Natural killer cell (primary cell): Measurements from ENCODE around the gene EPX. TPM values are rescaled to one million over a fixed set of nuclear protein-coding genes. Genes with fewer than 3 reads are reported as not detected.

Source experiments
- ATAC-seq, 3 donors: fragments of 150-1000 bp in 2 of 3; fragments of 200-7000 bp in 1 of 3; cut with Tn5 transposase; 1 replicate in 1 of 3; 2 replicates in 2 of 3; pipeline ENCODE4 v1.10.0; 2021; ENCODE audit warnings: mild to moderate bottlenecking in 2 of 3, moderate library complexity in 2 of 3
- DNase-seq, 2 donors: peaks; one replicate each; pipeline versions ENCODE4 v3.0.0 to v3.0.0-alpha.2; 2013 to 2021; ENCODE audit warnings: mixed read lengths in 1 of 2
- H3K27ac ChIP-seq: one replicate; pipeline ENCODE4 v1.5.1; 2013; ENCODE audit warnings: mild to moderate bottlenecking, low read length
- H3K27me3 ChIP-seq: one replicate; pipeline ENCODE4 v1.6.1; 2013; ENCODE audit warnings: low read length; ENCODE audit not compliant: control insufficient read depth, insufficient read depth
- H3K36me3 ChIP-seq: one replicate; pipeline ENCODE4 v1.6.1; 2013; ENCODE audit warnings: low read length; ENCODE audit not compliant: control insufficient read depth, insufficient read depth
- H3K4me1 ChIP-seq: one replicate; pipeline ENCODE4 v1.6.1; 2013; ENCODE audit warnings: low read length; ENCODE audit not compliant: control insufficient read depth, insufficient read depth
- H3K4me3 ChIP-seq: one replicate; pipeline ENCODE4 v1.5.1; 2013; ENCODE audit warnings: low read length
- H3K9me3 ChIP-seq: one replicate; pipeline ENCODE4 v1.6.1; 2013; ENCODE audit warnings: low read length; ENCODE audit not compliant: control insufficient read depth, insufficient read depth
- H3K27ac Mint-ChIP-seq, 2 donors: one replicate each; pipeline ENCODE4 v1.8.0; 2022; ENCODE audit warnings: mild to moderate bottlenecking in 2 of 2, mixed read lengths in 2 of 2, moderate library complexity in 1 of 2
- H3K27me3 Mint-ChIP-seq, 2 donors: one replicate each; pipeline ENCODE4 v1.8.0; 2022; ENCODE audit warnings: low read depth in 2 of 2, mixed read lengths in 2 of 2
- H3K36me3 Mint-ChIP-seq: one replicate; pipeline ENCODE4 v1.8.0; 2022; ENCODE audit warnings: mixed read lengths
- H3K4me1 Mint-ChIP-seq, 2 donors: one replicate each; pipeline ENCODE4 v1.8.0; 2022; ENCODE audit warnings: mixed read lengths in 2 of 2
- H3K4me3 Mint-ChIP-seq: one replicate; pipeline ENCODE4 v1.8.0; 2022; ENCODE audit warnings: mild to moderate bottlenecking, moderate library complexity, mixed read lengths
- H3K9me3 Mint-ChIP-seq, 2 donors: one replicate each; pipeline ENCODE4 v1.8.0; 2022; ENCODE audit warnings: mixed read lengths in 2 of 2
- WGBS: methylation state at CpG from one replicate; pipeline ENCODE4 v1.1.7; 2013; ENCODE audit warnings: missing lambda C conversion rate; ENCODE audit not compliant: insufficient coverage; 5-methylcytosine and 5-hydroxymethylcytosine counted together
- intact Hi-C: fragments of 100-400 bp; cut with micrococcal nuclease; formaldehyde crosslinking; loops from one replicate; pipeline ENCODE4 v1.14.2; 2022
- total RNA-seq, 4 donors: library from RNA; stranded (reverse); fragments of 120-200 nt in 1 of 4; gene quantifications; one replicate each; pipeline versions ENCODE4 v1.2.3 to v1.2.4, GENCODE V29; 2013 to 2022
- TF ChIP-seq, protein P1 (sequence below): fragments of 200-600 bp; IDR thresholded peaks from one replicate; pipeline ENCODE4 v1.8.0; 2022; ENCODE audit warnings: antibody characterized with exemption

Gene EPX
- total RNA-seq, 3 donors from 2014 or later (not counting 1 experiment from before 2014, with no cell fraction given): not detected

DNA sequence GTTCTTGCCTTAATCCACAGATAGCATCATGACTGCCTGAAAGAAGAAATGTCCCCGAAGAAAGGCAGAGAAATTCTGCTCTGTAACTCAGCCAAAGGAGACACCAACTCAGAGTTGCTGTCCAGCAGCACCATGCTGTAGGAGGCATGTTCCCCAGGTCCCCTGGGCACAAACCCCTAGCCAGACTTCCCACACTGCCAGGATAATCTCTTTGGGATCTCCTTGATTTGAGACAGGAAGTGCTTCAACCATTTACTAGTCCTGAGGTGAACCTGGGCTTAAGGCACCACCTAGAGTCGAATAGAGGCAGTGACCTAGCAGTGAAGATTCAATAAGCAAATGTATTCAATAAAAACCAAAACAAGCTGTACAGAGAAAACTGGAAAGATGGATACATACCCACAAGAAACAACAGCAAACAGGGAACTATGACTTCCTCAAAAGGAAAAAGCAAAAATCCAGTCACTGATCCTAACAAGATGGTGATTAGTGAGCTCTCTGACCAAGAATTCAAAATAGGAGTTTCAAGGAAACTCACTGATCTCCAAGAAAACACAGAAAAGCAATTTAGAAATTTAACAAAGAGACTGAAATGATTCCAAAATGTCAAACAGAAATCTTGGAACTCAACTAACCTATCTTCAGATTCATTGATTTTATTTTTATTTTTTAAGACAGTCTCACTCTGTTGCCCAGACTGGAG is 20.0 kb upstream of the EPX start:
- H3K4me3 Mint-ChIP-seq: peak overlapping the region; percentile 35
- intact Hi-C loops: loop anchor here (1.0 kb wide), 2 partner anchors 50 to 165 kb away; partner anchors contain the start of gene SRSF1
- TF ChIP-seq, protein P1, sequence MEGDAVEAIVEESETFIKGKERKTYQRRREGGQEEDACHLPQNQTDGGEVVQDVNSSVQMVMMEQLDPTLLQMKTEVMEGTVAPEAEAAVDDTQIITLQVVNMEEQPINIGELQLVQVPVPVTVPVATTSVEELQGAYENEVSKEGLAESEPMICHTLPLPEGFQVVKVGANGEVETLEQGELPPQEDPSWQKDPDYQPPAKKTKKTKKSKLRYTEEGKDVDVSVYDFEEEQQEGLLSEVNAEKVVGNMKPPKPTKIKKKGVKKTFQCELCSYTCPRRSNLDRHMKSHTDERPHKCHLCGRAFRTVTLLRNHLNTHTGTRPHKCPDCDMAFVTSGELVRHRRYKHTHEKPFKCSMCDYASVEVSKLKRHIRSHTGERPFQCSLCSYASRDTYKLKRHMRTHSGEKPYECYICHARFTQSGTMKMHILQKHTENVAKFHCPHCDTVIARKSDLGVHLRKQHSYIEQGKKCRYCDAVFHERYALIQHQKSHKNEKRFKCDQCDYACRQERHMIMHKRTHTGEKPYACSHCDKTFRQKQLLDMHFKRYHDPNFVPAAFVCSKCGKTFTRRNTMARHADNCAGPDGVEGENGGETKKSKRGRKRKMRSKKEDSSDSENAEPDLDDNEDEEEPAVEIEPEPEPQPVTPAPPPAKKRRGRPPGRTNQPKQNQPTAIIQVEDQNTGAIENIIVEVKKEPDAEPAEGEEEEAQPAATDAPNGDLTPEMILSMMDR: peak; percentile 67
- no peaks in the 10 kb centered on the region for H3K9me3 Mint-ChIP-seq
- no peaks in the 10 kb centered on the region for H3K9me3 ChIP-seq
- no peak overlapping the region for H3K27ac ChIP-seq
- H3K36me3 Mint-ChIP-seq: no peaks in the 10 kb centered on the region
- H3K4me1 Mint-ChIP-seq: peaks cover 36 to 41% of the 10 kb centered on the region in 2 donors
- 46% methylated on average over 2 of the region's 2 CpGs for WGBS
- H3K36me3 ChIP-seq: no peaks in the 10 kb centered on the region
- H3K27me3 ChIP-seq: no peaks in the 10 kb centered on the region
- H3K4me3 ChIP-seq: no peak overlapping the region
- peaks cover 30% of the 10 kb centered on the region for H3K4me1 ChIP-seq
- peak overlapping the region; percentile 81 to 85 for H3K27ac Mint-ChIP-seq
- DNase-seq (peak in 1 of 2 donors; percentile 82), ATAC-seq (peak; percentile 76 to 87 (median 86))
- peaks cover 4 to 18% of the 10 kb centered on the region in 2 donors for H3K27me3 Mint-ChIP-seq

DNA sequence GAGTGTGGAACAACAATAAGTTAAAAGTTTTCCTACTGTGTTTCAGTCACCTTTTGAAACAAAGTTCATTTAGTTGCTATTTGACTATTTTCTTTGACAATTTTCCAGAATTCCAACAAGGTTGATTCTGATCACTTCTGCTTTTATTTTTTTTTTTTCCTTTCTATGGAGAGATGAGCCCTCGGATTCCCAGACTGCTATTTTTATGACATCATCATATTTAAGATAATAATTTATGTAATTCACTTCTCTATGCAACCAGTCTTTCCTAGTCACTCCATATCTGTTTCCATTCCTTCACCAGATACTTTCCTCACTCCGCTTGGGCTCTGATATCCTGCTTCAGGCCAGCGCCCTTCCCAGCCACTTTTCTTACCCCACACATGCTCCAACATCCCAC is 17.7 kb upstream of the EPX start:
- peaks cover 27 to 29% of the 10 kb centered on the region in 2 donors for H3K4me1 Mint-ChIP-seq
- peaks cover 4 to 18% of the 10 kb centered on the region in 2 donors for H3K27me3 Mint-ChIP-seq
- Histone ChIP-seq H3K4me1 (peaks cover 20% of the 10 kb centered on the region), H3K27me3 (no peaks in the 10 kb centered on the region), H3K4me3 (no peak overlapping the region), H3K36me3 (no peaks in the 10 kb centered on the region), H3K27ac (no peak overlapping the region), H3K9me3 (no peaks in the 10 kb centered on the region)
- no peak overlapping the region for H3K4me3 Mint-ChIP-seq
- H3K27ac Mint-ChIP-seq: no peak overlapping the region
- DNase-seq: no peak
- WGBS: 69% methylated on average over 2 of the region's 3 CpGs
- TF ChIP-seq, protein P1: no peak
- H3K36me3 Mint-ChIP-seq: no peaks in the 10 kb centered on the region
- no peaks in the 10 kb centered on the region for H3K9me3 Mint-ChIP-seq
- intact Hi-C loops: no loop called here
- no peak for ATAC-seq

DNA sequence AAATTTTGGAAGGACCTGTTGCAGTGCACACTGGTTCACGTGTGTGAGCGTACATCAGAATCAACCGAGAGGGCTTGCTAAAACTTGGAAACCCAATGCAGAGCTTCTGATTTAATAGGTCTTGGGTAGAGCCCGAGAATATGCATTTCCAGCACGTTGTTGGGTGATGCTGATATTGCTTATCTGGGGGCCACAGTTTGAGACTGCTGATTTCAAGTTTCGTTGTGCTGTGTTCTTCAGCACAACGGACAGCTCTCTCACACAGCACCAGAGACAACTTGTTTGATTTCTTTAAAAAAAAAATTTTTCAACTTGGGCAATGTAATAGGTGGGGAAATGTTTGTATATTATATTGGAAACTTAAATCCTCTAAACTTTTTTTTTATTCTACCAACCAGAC is 16.3 kb upstream of the EPX start:
- Histone ChIP-seq H3K4me3 (no peak overlapping the region), H3K9me3 (no peaks in the 10 kb centered on the region), H3K36me3 (no peaks in the 10 kb centered on the region), H3K27me3 (no peaks in the 10 kb centered on the region), H3K4me1 (peaks cover 10% of the 10 kb centered on the region), H3K27ac (no peak overlapping the region)
- no peak for ATAC-seq
- no peaks in the 10 kb centered on the region for H3K36me3 Mint-ChIP-seq
- H3K27me3 Mint-ChIP-seq: peaks cover 6 to 18% of the 10 kb centered on the region in 2 donors
- H3K27ac Mint-ChIP-seq: no peak overlapping the region
- H3K9me3 Mint-ChIP-seq: no peaks in the 10 kb centered on the region
- DNase-seq: peak in 1 of 2 donors; percentile 40
- no peak overlapping the region for H3K4me3 Mint-ChIP-seq
- TF ChIP-seq, protein P1: no peak
- intact Hi-C loops: no loop called here
- 39% methylated on average over 7 of the region's 7 CpGs for WGBS
- H3K4me1 Mint-ChIP-seq: peaks cover 15% of the 10 kb centered on the region in 2 donors
